PFSK-1 (cell line): ENCODE measurements around the gene LOXL3.
A peak's percentile ranks its signal among the peaks of the same experiment; 100 is the strongest.

ENCODE experiments used
- FOXP2 ChIP-seq: optimal IDR thresholded peaks from 2 replicates; pipeline ENCODE3; 2011; ENCODE audit warnings: borderline replicate concordance, control low read depth, inconsistent platforms; ENCODE audit not compliant: insufficient read depth; ENCODE audit errors: extremely low read length, extremely low read depth
- POLR2AphosphoS5 ChIP-seq: IDR thresholded peaks from 2 replicates; pipeline ENCODE4 v1.6.1; 2012; ENCODE audit warnings: low read depth, mild to moderate bottlenecking, control low read depth, low read length, moderate library complexity
- SIN3A ChIP-seq: IDR thresholded peaks from 2 replicates; pipeline ENCODE4 v1.6.1; 2012; ENCODE audit warnings: mild to moderate bottlenecking, low read length, moderate library complexity, borderline replicate concordance; ENCODE audit not compliant: insufficient read depth
- TAF1 ChIP-seq: IDR thresholded peaks from 2 replicates; pipeline ENCODE4 v1.6.1; 2012; ENCODE audit warnings: low read length, control low read depth, borderline replicate concordance; ENCODE audit not compliant: insufficient read depth
- TF ChIP-seq, protein P1 (sequence below), 2 experiments: IDR thresholded peaks; 2 replicates each; pipeline versions ENCODE4 v1.6.1 to v1.8.0; 2011 to 2012; ENCODE audit warnings: low read depth in 2 of 2, low read length in 2 of 2, control low read depth in 1 of 2, inconsistent platforms in 1 of 2, mild to moderate bottlenecking in 1 of 2, moderate library complexity in 1 of 2; ENCODE audit not compliant: insufficient read depth in 1 of 2

Gene LOXL3

DNA sequence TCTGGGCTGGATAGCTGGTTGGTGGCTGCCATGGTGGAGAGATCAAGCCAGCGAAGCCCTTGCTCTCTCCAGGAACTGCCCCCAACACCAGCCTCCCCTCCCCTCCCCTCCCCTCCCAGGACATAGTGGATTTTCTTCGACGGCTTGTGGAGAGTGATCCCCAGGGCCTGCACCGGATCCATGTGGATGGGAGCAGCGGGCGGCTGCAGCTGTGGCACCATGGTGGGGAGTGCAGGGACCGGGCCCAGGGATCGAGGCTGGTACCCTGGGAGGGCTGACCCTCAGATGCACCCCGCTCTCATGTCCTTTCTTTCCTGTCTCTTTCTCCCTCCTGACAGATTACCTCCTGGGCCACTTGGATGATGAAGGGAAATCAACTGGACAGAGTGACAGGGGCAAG is 63.8 kb downstream of the LOXL3 start:
- no peak for TF ChIP-seq TAF1
- no peak for TF ChIP-seq SIN3A
- TF ChIP-seq POLR2AphosphoS5, result no peak
- TF ChIP-seq, protein P1, sequence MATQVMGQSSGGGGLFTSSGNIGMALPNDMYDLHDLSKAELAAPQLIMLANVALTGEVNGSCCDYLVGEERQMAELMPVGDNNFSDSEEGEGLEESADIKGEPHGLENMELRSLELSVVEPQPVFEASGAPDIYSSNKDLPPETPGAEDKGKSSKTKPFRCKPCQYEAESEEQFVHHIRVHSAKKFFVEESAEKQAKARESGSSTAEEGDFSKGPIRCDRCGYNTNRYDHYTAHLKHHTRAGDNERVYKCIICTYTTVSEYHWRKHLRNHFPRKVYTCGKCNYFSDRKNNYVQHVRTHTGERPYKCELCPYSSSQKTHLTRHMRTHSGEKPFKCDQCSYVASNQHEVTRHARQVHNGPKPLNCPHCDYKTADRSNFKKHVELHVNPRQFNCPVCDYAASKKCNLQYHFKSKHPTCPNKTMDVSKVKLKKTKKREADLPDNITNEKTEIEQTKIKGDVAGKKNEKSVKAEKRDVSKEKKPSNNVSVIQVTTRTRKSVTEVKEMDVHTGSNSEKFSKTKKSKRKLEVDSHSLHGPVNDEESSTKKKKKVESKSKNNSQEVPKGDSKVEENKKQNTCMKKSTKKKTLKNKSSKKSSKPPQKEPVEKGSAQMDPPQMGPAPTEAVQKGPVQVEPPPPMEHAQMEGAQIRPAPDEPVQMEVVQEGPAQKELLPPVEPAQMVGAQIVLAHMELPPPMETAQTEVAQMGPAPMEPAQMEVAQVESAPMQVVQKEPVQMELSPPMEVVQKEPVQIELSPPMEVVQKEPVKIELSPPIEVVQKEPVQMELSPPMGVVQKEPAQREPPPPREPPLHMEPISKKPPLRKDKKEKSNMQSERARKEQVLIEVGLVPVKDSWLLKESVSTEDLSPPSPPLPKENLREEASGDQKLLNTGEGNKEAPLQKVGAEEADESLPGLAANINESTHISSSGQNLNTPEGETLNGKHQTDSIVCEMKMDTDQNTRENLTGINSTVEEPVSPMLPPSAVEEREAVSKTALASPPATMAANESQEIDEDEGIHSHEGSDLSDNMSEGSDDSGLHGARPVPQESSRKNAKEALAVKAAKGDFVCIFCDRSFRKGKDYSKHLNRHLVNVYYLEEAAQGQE (IDR thresholded peaks at IDR 0.05; ENCODE audit: insufficient read depth in 1 of 2, low read depth in 2 of 2, low read length in 2 of 2), result no peak
- TF ChIP-seq FOXP2, result no peak

DNA sequence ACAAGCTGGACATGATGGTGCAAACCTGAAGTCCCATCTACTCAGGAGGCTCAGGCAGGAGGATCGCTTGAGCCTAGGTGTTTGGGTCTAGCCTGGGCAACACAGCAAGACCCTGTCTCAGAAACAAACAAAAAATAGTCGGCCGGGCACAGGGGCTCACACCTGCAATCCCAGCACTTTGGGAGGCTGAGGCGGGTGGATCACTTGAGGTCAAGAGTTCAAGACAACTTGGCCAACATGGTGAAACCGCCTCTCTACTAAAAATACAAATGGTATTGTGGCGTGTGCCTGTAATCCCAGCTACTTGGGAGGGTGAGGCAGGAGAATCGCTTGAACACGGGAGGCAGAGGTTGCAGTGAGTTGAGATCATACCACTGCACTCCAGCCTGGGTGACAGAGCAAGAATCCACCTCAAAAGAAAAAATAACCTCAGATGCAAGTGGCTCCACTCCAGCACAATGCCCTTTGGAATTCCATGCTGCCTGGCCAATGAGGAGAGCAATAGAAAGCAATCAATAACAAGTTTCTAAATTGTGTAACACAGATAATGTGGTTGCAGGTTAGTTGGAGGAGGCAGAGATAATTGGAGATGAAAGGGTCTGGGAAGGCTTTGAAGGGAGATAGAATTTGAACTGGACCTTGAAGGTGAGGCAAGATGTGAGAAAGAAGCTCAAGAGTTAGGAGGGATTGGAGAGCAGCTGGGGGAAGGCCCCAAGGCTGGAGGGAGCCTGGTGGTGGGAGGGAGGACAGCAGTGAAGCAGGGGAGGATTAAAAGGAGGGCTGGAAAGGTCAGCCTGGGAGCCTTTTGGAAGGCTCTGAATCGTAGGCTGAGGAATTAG is 64.9 kb downstream of the LOXL3 start:
- TF ChIP-seq SIN3A (no peak), FOXP2 (no peak), TAF1 (no peak), POLR2AphosphoS5 (no peak)
- TF ChIP-seq, protein P1 (IDR thresholded peaks at IDR 0.05; ENCODE audit: insufficient read depth in 1 of 2, low read depth in 2 of 2, low read length in 2 of 2), result no peak

DNA sequence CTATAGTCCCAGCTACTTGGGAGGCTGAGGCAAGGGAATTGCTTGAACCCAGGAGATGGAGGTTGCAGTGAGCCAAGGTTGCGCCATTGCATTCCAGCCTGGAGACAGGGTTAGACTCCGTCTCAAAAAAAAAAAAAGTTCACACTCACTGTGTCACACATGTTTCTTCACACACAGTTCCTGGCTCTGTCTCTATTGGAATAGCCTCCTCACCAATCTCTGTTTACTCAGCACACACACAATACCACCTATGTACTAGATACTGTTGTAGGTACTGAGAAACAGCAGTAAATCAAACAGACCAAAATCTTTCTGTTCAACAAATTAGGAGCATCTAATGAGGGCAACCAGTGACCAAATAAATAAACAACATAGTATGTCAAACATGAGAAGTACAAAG is 67.6 kb downstream of the LOXL3 start:
- no peak for TF ChIP-seq POLR2AphosphoS5

DNA sequence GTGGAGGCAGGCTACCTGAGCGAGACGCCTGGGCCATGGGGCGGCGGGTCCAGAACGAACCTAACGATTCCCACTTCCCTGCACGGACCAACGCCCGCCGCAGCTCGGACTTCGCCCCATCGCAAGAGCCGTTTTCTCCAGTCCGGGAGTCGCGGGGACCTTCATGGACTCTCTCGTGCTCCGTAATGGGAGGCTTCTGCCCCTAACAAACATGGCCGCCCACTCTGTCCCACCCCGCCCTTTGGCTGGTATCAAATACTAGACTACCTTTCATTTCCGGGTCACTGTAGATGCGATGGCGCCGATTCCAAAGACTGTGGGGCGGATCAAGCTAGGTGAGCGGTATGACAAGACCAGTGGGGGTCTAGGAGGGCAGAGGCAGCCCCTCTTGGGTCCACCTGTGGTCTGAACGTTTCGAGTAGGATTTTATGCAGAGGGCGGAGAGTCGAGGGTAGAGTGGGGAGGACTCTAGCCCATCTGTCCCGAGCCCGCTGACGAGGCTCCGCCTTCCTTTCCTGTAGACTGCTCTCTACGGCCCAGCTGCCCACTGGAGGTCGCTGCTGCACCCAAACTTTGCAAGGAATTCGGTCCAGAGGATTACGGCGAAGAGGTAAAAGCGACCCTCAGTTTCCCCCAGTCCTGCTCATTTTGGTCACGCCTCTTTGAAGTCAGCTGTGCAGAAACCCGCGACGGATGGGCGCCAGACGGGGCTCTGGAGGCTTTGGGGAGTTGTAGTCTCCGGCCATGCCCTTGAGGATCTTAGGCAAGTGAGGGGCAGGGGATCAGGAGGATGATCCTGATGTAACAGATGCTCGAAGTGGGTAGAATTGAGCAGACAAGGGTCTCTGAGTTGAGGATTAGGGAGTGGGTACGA is 70.7 kb downstream of the LOXL3 start, which contains the start of the genes CCDC142 and TTC31:
TSS of gene CCDC142 (minus strand) at position 198 of the 874 bp plus-strand sequence. CDS start at position 37, 161 bp downstream.
TSS of gene TTC31 (plus strand) at position 281 of the 874 bp plus-strand sequence. CDS start at position 296, 15 bp downstream.
- TF ChIP-seq, protein P1 (IDR thresholded peaks at IDR 0.05; ENCODE audit: insufficient read depth in 1 of 2, low read depth in 2 of 2, low read length in 2 of 2), result 0 out of 4 replicates have a peak, but pooled peaks of 1 of the 2 experiments have one; percentile 39
- TF ChIP-seq FOXP2, result peak; percentile 72
- peak; percentile 90 for TF ChIP-seq POLR2AphosphoS5
- TF ChIP-seq TAF1, result peak; percentile 87
- 0 out of 2 replicates have a peak, but pooled peaks have one; percentile 59 for TF ChIP-seq SIN3A
